HepG2 (cell line): ENCODE measurements around the gene DAPK1.

Experiments used
- ARNT2 ChIP-seq: sonication (generic); formaldehyde crosslinking; IDR thresholded peaks from 2 replicates; pipeline ENCODE4 v1.8.0; 2022; ENCODE audit warnings: mild to moderate bottlenecking, low read depth, missing genetic modification reagents, moderate library complexity
- EZH2 ChIP-seq: conservative IDR thresholded peaks from 2 replicates; pipeline ENCODE4 v1.6.1; 2012; ENCODE audit warnings: mild to moderate bottlenecking, low read depth, low read length, moderate library complexity
- KDM5A ChIP-seq: fragments of 200-600 bp; sonication (generic); IDR thresholded peaks from 2 replicates; pipeline ENCODE4 v1.7.0; 2018; ENCODE audit warnings: antibody characterized with exemption, mild to moderate bottlenecking, low read length, borderline replicate concordance
- MIER3 ChIP-seq: IDR thresholded peaks from 2 replicates; pipeline ENCODE4 v1.6.1; 2016; ENCODE audit warnings: missing compliant biosample characterization, borderline replicate concordance
- POLR2AphosphoS5 ChIP-seq: IDR thresholded peaks from 2 replicates; pipeline ENCODE4 v1.6.1; 2012; ENCODE audit warnings: low read depth, low read length
- SUZ12 ChIP-seq: fragments of 150-350 bp; IDR thresholded peaks from 2 replicates; pipeline ENCODE4 v1.6.1; 2014; ENCODE audit warnings: low read depth, low read length
- ZKSCAN8 ChIP-seq: IDR thresholded peaks from 2 replicates; pipeline ENCODE4 v1.6.1; 2016; ENCODE audit warnings: borderline replicate concordance, missing genetic modification reagents, missing compliant biosample characterization
- ZNF24 ChIP-seq: fragments of 450-650 bp; IDR thresholded peaks from 2 replicates; pipeline ENCODE4 v1.6.1; 2017; ENCODE audit warnings: antibody characterized with exemption, mild to moderate bottlenecking
- ZNF331 ChIP-seq: sonication (generic); formaldehyde crosslinking; IDR thresholded peaks from 2 replicates; pipeline ENCODE4 v1.4.0; 2020; ENCODE audit warnings: missing genetic modification reagents
- ZNF672 ChIP-seq: sonication (generic); formaldehyde crosslinking; IDR thresholded peaks from 2 replicates; pipeline ENCODE4 v1.8.1; 2022; ENCODE audit warnings: missing genetic modification reagents
- TF ChIP-seq, protein P1 (sequence below): sonication (generic); formaldehyde crosslinking; IDR thresholded peaks from 2 replicates; pipeline ENCODE4 v1.8.1; 2022; ENCODE audit warnings: low read depth, mild to moderate bottlenecking, missing genetic modification reagents
- TF ChIP-seq, protein P2 (sequence below): IDR thresholded peaks from 2 replicates; pipeline ENCODE4 v1.6.1; 2012; ENCODE audit warnings: inconsistent platforms
- TF ChIP-seq, protein P3 (sequence below): sonication (generic); formaldehyde crosslinking; IDR thresholded peaks from 2 replicates; pipeline ENCODE4 v1.4.0; 2020; ENCODE audit warnings: missing genetic modification reagents, borderline replicate concordance

DNA sequence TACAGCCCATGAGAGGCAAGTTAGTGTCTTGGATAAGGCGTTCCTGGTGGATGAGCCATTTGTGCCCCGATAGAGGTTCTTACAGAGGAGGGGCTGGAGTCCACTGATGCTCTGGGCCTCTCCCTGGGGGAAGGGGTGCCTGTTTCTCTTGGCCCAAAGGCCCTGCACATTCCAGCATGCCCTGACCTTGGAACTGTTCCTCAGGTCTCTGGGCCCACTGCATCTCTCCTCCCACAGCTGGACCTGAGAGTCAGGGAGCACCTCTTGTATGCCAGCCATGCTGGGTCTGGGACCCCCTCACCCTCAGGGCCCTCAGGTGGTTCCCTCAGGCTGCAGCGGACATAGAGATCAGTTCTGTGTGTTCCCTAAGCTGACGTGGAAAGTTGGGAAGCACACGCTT is 26.4 kb downstream of the DAPK1 start:
- TF ChIP-seq, protein P1, sequence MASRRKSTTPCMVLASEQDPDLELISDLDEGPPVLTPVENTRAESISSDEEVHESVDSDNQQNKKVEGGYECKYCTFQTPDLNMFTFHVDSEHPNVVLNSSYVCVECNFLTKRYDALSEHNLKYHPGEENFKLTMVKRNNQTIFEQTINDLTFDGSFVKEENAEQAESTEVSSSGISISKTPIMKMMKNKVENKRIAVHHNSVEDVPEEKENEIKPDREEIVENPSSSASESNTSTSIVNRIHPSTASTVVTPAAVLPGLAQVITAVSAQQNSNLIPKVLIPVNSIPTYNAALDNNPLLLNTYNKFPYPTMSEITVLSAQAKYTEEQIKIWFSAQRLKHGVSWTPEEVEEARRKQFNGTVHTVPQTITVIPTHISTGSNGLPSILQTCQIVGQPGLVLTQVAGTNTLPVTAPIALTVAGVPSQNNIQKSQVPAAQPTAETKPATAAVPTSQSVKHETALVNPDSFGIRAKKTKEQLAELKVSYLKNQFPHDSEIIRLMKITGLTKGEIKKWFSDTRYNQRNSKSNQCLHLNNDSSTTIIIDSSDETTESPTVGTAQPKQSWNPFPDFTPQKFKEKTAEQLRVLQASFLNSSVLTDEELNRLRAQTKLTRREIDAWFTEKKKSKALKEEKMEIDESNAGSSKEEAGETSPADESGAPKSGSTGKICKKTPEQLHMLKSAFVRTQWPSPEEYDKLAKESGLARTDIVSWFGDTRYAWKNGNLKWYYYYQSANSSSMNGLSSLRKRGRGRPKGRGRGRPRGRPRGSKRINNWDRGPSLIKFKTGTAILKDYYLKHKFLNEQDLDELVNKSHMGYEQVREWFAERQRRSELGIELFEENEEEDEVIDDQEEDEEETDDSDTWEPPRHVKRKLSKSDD (CRISPR knock-in tag), result no peak
- TF ChIP-seq ZKSCAN8, result no peak
- no peak for TF ChIP-seq ZNF331 (CRISPR knock-in tag)
- no peak for TF ChIP-seq KDM5A
- TF ChIP-seq SUZ12, result no peak
- TF ChIP-seq MIER3 (CRISPR knock-in tag), result no peak
- TF ChIP-seq POLR2AphosphoS5, result no peak
- no peak for TF ChIP-seq ZNF24
- no peak for TF ChIP-seq ZNF672 (CRISPR knock-in tag)
- no peak for TF ChIP-seq EZH2
- TF ChIP-seq, protein P2, sequence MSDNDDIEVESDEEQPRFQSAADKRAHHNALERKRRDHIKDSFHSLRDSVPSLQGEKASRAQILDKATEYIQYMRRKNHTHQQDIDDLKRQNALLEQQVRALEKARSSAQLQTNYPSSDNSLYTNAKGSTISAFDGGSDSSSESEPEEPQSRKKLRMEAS, result no peak
- no peak for TF ChIP-seq ARNT2 (CRISPR knock-in tag)
- TF ChIP-seq, protein P3, sequence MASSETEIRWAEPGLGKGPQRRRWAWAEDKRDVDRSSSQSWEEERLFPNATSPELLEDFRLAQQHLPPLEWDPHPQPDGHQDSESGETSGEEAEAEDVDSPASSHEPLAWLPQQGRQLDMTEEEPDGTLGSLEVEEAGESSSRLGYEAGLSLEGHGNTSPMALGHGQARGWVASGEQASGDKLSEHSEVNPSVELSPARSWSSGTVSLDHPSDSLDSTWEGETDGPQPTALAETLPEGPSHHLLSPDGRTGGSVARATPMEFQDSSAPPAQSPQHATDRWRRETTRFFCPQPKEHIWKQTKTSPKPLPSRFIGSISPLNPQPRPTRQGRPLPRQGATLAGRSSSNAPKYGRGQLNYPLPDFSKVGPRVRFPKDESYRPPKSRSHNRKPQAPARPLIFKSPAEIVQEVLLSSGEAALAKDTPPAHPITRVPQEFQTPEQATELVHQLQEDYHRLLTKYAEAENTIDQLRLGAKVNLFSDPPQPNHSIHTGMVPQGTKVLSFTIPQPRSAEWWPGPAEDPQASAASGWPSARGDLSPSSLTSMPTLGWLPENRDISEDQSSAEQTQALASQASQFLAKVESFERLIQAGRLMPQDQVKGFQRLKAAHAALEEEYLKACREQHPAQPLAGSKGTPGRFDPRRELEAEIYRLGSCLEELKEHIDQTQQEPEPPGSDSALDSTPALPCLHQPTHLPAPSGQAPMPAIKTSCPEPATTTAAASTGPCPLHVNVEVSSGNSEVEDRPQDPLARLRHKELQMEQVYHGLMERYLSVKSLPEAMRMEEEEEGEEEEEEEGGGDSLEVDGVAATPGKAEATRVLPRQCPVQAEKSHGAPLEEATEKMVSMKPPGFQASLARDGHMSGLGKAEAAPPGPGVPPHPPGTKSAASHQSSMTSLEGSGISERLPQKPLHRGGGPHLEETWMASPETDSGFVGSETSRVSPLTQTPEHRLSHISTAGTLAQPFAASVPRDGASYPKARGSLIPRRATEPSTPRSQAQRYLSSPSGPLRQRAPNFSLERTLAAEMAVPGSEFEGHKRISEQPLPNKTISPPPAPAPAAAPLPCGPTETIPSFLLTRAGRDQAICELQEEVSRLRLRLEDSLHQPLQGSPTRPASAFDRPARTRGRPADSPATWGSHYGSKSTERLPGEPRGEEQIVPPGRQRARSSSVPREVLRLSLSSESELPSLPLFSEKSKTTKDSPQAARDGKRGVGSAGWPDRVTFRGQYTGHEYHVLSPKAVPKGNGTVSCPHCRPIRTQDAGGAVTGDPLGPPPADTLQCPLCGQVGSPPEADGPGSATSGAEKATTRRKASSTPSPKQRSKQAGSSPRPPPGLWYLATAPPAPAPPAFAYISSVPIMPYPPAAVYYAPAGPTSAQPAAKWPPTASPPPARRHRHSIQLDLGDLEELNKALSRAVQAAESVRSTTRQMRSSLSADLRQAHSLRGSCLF (CRISPR knock-in tag), result no peak
